Measurements from ENCODE around the gene DNAJC15.
"Not testable (repeated sequence)": the region's sequence is repeated elsewhere in the genome, so short reads cannot be mapped to it uniquely, and the experiment has no call there.

DNA sequence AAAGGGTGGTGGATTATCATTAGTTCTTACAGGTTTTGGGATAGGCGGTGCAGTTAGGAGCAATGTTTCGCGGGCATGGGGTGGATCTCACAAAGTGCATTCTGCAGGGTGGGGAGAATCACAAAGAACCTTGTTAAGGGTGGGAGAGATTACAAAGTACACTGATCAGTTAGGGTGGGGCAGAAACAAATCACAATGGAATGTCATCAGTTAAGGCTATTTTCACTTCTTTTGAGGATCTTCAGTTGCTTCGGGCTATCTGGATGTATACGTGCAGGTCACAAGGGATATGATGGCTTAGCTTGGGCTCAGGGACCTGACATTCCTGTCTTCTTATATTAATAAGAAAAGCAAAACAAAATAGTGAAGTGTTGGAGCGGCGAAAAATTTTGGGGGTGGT lies 36.4 kb downstream of the DNAJC15 start:
- not testable (repeated sequence) for TF ChIP-seq POLR2AphosphoS5 (IDR thresholded peaks at IDR 0.05; ENCODE audit: low read depth, low read length); TAF1 (IDR thresholded peaks at IDR 0.05; ENCODE audit: borderline replicate concordance, low read depth, low read length)
